Measurements from ENCODE around the gene STARD7.
"Not testable (repeated sequence)": the region's sequence is repeated elsewhere in the genome, so short reads cannot be mapped to it uniquely, and the experiment has no call there.

The STARD7 gene

DNA sequence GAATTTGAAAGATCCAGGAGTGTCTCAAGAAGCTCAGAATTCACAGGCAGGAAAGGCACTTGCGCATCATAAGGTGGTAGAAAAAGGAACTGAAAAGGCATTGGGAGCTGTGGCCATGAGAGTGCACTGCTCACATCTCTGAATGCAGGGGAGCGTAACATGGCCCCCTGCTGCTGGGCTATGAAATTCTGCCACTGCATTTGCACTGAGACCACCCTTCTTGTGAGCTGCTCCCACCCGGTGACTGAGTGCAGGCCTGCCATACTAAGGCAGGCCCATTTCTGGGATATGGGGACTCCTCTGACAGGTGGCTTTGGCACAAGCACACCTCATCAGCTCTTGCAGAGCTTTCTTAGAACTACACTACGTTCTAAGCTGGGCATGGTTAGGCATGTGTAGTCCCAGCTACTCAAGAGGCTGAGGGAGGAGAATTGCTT lies 25.3 kb upstream of the STARD7 start:
- DNase-seq (ENCODE audit: low read depth, low spot score), result no peak

DNA sequence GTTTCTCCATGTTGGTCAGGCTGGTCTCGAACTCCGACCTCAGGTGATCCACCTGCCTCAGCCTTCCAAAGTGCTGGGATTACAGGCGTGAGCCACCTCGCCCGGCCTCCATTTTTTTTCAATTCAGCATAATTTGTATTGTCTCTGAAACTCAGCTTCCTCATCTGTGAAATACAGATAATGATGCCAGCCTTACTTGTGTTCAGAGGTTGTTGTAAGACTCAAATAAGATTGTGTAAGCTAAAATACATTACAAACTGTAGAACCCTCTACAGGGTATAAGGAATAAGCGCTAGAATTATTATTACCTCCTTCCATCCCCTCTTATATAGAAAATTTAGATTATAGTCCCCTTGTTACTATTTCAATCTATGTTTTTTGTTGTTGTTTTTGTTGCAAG lies 24.8 kb upstream of the STARD7 start:
- no peak for DNase-seq (ENCODE audit: low read depth, low spot score)

DNA sequence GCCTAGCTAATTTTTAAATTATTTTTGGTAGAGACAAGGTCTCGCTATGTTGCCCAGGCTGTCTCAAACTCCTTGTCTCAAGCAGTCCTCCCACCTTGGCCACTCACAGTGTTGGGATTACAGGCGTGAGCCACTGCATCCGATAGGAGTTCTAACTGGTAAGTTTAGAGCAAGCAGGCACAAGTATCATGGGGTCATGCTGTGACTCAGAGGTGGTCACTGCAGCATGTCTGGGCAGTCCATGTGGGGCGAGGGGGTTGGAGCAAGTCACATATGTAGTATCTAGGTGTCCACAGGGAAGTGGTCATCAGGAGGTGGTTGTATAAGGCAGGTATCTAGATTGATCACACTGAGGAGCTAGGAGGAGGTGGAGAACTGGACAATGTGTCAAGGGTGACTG lies 22.7 kb upstream of the STARD7 start:
- no peak for DNase-seq (ENCODE audit: low read depth, low spot score)

DNA sequence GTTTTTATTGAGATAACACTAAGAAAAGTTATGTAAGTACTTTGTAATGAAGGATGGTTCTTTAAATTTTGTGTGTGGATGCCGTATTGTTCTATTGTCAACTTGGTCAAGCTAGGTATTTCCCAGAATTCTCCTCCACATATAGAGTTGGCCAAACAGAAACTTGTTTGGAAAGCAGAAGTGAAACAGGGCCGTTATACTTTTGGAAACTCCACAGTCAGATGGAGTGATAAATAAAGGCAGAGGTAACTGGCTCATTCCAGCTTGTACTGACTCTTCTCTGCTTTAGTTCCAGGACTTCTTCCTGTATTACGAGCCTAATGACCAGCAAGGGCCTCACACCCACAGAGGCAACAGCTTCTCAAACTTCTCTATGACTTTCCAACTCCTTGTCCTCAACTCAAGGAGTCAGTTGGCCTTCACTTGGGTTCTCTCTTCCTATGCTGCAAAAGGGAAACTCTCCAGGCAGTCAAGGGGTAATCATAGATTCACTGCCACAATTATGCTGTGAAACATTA lies 16.4 kb upstream of the STARD7 start:
- DNase-seq (ENCODE audit: low read depth, low spot score), result no peak

DNA sequence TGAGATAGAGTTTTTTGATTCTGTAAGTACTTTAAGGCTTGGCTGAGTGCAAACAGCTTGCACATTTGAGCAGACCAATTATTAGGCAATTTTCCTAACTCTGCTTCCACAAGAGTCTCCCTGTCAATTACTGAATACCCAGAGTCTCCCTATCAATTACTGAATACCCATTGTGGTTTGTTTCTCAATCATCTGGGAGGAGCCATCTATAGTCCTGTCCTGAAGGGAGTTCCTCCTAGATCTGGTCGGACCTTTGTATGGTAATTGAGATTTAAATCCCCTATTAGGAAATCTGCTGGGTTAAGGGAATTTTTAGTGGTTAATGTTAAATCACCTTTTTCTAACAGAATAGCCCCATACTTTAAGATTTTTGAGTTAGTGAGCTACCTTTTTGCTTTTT lies 12.5 kb upstream of the STARD7 start:
- DNase-seq (ENCODE audit: low read depth, low spot score), result not testable (repeated sequence)

DNA sequence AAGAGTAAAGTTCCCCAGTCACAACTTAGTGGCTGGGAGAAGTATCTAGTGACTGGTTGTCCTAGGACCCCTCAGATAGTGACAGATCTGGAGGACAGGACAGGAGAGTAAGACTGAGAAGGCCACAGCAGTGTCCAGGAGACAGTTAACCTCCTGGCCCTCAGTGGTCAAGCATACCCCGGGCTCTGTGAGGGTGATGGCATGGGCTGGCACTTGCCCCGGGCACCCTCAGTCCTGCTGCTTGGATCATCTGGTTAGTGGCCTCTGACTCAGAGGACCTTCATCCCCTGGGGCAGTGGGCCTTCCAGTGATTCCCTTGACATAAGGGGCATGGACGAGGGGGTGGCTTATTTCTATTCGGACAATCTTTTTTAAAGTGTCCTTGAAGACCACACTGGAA lies 11.3 kb upstream of the STARD7 start:
- not testable (repeated sequence) for DNase-seq (ENCODE audit: low read depth, low spot score)

DNA sequence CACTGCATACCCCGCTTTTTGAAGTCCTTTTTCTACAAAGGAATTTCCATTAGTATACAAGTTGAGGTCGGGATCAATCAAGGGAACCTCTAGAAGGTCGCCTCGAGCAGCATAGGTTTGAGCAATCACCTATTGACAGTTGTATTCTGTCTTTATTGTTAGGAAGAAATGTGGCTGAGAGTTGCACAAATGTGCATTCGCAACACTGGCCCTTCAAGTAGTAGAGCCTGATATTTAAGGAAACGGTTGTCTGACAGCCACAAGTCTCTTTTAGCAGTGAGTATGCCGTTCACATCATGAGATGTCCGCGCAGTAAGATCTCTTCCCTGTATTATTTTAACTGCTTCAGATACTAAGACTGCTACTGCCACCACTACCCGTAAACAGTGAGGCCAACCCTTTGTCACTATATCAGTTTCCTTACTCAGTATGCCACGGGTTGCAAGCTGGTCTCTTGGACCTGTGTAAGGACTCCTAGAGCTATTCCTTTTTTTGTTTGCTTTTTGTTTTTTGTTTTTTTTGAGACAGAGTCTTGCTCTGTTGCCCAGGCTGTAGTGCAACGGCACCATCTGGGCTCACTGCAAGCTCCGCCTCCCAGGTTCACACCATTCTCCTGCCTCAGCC lies 10.0 kb upstream of the STARD7 start:
- no peak for DNase-seq (ENCODE audit: low read depth, low spot score)

DNA sequence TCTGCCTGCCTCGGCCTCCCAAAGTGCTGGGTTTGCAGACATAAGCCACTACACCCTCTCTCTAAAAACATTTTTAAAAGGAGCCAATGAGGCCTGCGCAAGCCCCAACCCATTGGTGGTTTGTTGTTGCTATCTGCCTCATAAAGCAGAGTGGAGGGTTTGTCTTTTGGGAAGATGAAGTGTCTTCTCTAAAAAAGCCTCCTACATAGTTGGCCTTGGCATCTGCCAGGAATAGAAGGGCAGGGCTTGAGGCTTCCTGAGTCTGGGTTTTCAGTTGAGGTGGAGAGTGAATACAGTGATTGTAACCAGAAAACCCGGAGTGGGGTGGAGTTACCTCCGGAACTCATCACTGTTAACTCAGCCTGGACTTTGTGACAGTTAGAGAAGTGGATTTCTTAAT lies 5.9 kb upstream of the STARD7 start:
- DNase-seq (ENCODE audit: low read depth, low spot score), result no peak

DNA sequence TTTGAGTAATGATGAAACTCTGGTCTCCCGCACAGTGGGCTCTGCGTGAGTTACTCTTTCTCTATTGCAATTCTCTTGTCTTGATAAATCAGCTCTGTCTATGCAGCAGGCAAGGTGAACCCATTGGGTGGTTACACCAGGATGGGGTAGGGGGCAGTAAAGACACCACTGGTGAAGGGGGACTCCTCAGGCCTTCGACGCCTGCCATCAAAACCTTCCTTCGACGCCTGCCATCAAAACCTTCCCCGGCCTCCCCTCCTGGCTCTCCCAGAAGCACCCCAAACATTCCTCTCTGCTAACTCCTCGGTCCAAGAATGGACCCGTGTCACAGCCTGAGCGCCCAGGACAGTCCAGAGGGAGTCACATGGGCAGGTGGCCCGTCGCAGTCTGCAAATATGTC lies 4.8 kb upstream of the STARD7 start:
- no peak for DNase-seq (ENCODE audit: low read depth, low spot score)

DNA sequence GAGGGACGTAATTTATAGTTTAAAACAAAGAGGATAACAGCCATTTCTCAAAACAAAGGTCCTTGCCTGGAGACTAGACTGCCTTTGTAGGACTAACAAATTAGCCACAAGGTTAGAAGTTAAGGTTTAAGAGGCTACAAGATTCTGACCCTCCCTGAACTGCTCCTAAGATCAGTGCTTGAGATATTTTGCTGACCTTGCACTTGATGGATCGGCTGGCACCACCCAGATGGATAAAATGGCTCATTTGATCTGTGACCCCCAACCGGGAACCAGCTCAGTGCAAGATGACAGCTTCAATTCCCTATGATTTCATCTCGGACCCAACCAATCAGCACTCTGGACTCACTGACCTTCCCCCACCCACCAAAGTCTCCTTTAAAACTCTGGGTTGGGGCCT lies 3.7 kb upstream of the STARD7 start:
- DNase-seq (ENCODE audit: low read depth, low spot score), result no peak

DNA sequence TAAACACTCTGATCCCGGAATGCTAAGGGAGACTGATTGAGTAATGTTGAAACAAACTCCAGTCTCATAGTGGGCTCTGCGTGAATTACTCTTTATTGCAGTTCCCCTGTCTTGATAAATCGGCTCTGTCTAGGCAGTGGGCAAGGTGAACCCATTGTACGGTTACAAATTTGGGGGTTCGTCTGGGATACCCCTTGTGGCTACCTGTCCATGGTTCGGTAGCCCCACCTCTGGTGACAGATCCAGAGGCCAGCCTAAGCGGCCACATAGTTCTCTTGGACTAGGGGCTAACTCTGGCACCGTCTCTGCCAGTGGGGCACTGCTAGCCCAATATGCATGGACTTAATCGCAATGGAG lies 1.1 kb upstream of the STARD7 start:
- no peak for DNase-seq (ENCODE audit: low read depth, low spot score)

DNA sequence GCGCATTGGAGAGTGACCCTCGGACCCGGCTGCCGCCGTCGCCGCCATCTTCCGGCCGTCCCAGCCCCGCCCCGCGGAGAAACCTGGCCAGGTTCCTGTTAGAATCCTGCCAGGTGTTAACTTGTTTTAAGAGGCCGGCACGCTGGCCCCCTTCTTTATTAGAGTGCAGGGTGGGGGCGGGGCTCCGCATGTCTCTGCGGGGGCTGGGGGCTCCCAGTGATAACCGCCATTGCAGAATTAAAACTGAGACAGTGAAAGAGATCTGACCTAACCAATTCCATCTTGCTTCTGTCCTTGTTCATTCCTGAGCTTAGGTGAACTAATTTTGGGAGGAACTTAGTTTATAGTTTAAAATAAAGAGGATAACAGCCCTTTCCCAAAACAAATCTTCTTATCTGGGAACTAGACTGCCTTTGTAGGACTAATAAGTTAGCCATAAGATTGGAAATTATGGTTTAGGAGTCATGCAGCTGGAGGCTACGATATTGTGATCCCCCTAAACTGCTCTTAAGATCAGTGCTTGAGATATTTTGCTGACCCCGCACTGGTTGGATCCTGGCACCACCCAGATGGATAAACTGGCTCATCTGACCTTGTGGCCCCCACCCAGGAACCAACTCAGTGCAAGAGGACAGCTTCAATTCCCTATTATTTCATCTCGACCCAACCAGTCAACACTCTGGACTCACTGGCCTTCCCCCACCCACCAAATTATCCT lies 543 bp upstream of the STARD7 start:
- DNase-seq (ENCODE audit: low read depth, low spot score), result no peak

DNA sequence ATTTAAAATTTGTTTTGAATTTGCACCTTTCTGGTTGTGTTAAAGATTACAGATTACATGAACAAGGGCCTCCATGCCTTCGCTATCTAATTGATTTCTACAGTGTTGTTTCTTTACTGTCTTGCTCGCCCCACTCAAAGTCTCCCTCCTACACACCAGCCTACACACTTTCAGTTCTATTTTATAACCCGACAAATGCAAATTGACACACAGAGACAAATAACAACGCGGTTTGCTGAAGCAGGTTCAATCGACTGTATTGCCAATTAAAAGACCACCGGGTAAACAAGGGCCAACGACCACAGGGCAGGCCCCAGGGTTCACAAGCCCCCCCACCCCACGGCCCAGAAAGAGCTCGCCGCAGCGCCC lies 869 bp downstream of the STARD7 start:
- DNase-seq (ENCODE audit: low read depth, low spot score), result no peak

DNA sequence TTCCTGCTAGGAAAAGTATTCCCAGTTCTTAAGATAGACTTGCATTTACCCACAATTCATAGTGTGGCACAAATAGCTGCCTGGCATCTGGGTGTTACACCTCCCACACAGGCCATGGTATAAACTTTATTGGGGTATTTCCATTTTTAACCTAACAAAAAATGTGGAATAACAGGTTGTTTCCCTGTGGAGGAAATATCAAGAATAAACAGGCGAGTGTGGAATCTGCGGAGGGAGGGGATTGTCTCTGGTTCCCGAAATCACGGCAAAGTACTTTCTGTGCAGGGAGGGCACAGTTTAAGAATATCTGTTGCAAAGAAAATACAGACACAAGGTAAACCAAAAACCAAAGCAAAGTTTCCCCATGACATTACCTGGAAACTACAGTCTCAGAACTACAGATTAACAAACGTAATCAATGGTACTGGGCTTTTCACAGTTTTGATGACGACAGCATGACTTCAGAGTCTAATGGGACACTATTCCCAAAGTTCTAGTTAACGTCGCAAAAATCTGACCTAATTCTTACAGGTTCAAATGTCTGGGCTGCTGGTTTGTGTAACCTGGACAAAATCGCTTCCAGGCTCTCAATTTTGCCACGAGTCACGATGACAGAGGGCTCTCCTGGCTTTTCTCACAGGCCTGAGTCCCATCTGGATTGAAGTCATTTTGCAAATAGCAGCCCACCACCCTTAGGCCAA lies 1.4 kb downstream of the STARD7 start:
- peak; percentile 46 for DNase-seq (ENCODE audit: low read depth, low spot score)

DNA sequence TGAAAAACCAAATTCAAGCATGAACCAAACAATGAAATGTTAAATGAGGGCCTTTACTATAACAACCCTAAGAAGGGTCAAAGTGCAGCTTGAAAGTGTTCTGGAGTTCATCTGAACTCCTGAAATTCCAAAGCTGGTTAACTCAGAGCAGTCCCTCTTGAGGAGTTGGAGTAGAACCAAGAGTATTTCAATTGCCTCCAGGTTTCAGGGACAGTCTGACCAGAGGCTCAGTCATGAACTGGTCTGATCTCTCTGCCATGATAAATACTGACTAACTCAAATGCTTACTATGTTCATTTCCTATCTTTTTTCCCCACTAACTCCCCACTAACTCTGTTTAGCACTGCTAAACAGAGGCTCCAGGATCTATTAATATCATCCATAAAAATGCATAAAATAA lies 2.7 kb downstream of the STARD7 start:
- peak; percentile 23 for DNase-seq (ENCODE audit: low read depth, low spot score)

DNA sequence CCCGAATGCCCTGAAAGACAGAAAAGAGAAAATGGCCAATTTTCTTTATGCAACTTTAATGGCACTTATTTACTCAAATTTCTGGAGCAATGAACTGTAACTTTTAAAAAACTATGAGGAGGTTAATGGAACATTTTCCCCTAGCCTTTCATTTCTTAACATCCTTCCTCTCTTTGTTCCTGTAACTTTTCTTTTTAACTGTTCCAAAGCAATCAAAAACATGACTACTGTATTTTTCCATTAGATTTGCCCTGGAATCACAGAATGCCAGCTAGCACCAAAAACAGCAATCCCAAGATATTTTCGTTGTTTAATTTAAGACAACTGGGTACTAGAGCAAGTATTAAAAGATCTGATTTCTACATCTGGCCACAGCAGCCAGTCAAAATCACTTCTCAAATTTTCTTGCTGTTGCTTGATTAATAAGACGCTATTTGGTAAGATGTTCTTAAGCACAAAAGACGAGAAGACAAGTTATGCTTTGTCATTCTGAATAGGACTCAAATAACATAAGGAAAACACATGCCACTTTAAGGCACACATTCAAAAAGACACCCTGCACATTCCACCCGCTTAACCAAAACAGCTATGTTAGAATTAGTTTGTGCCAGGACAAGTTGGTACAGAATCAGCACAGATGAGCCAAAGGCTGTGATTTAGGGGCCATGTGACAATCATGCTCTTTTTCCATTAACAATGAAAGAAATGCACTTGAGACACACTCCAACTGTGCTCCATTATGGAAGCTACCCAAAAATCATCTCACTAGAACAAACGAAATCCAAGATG lies 3.6 kb downstream of the STARD7 start:
- DNase-seq (ENCODE audit: low read depth, low spot score), result no peak

DNA sequence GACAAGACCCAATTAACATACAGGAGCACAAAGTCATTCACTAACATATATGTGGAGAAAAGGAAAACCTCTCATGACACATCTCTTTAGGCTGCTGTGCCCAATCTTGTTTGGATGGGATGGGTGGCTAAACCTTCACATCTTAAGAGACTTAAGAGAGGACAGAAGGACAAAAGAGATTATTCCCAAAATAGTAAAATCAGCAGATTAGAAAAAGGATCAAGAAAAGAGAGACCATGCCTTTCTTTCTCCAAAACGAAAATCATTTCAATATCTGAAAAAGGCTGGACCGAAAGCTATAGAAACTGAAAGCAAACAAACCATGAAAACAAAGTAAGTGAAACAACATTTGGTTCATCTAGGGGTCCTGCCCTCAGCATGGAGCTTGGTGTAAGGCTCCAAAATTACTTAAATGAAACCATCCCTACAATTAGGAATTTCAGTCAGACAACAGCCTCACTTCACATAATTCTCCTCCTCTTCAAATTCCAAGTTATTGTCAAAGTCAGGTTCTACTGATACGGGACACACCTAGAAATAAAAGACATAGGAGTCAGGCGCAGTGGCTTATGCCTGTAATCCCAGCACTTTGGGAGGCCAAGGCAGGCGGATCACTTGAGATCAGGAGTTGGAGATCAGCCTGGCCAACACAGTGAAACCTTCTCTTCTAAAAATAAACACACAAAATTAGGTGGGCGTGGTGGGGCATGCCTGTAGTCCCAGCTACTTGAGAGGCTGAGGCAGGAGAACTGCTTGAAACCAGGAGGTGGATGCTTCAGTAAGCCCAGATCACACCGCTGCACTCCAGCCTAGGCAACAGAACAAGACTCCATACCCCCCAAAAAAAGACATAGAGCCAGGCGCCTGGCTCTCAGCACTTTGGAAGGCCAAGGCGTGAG lies 5.2 kb downstream of the STARD7 start:
- no peak for DNase-seq (ENCODE audit: low read depth, low spot score)

DNA sequence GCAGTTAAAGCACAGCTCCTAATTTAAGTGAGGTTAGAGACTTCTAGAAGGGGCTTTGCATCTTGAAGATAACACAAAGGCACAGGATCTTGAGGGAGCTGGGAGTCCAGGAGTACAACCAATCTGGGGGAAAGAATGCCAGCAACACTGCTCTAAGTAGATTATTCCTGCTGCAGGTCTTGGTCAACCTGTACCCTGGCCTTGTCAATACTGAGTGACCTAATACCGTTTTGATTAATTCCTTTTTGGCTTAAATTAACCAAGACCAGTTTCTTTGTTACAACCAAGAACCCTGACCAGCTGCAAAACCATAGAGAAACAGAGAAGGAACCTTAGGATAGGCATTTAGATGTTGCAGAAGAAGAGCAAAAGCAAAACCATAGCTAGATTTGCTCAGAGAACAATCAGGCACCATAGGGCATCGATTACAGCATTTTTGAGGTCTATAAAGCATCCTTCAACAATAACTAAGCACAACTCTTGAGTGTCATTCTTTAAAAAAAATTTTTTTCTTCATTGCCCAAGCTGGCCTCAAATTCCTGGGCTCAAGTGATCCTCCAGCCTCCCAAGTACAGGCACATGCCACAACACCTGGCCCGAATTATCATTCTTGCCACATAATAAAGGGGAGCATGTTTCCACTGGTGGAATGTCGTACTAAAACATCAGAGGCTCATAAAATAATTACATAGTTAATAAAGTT lies 6.3 kb downstream of the STARD7 start:
- DNase-seq (ENCODE audit: low read depth, low spot score), result no peak

DNA sequence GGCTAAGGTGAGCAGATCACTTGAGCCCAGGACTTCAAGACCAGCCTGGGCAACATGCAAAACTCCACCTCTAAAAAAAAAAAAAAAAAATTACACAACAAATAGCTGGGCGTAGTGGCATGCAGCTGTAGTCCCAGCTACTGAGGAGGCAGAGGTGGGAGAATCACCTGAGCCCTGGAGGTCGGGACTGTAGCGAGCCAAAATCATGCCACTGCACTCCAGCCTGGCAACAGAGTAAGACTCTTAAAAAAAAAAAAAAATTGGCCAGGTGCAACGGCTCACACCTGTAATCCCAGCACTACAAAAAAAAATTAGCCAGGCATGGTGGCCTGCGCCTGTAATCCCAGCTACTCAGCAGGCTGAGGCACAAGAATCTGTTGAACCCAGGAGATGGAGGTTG lies 7.3 kb downstream of the STARD7 start:
- DNase-seq (ENCODE audit: low read depth, low spot score), result no peak

DNA sequence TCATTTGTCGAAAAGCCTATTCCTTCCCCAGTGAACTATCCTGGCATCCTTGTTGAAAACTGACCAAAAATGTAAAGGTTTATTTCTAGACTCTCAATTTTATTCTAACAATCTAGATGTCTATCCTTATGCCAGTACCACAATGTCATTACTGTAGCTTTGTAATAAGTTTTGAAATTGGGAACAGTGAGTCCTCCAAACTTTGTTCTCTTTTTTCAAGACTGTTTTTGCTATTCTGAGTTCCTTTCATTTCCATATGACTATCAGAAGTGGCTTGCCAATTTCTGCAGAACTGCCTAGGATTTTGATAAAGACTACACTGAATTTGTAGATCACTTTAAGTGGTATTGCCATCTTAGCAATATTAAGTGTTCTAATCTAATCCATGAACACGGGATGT lies 9.7 kb downstream of the STARD7 start:
- no peak for DNase-seq (ENCODE audit: low read depth, low spot score)
